ENCODE data around the gene GDNF.

Gene GDNF

DNA sequence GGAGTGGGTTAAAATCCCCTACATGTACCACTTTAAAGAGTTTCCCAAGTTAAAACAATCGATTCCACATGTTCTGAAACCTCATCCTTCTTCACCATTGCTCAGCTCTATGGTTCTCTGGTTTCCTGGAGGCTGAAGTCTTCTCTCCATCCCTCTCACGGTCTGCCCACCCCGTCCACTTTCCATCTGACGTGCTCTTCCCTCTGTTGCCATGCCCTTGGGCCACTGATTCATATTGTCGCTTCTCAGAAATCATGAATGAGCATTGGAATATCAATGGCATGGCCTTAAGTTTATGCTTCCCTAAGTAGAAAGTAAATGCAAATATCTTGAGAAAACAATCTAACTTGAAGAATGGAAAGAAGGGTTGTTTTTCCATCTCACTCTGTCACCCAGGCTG is 30.9 kb downstream of the GDNF start:
- H3K4me3 ChIP-seq (ENCODE audit: low read length), result no peak overlapping the region
- TF ChIP-seq, protein P1, sequence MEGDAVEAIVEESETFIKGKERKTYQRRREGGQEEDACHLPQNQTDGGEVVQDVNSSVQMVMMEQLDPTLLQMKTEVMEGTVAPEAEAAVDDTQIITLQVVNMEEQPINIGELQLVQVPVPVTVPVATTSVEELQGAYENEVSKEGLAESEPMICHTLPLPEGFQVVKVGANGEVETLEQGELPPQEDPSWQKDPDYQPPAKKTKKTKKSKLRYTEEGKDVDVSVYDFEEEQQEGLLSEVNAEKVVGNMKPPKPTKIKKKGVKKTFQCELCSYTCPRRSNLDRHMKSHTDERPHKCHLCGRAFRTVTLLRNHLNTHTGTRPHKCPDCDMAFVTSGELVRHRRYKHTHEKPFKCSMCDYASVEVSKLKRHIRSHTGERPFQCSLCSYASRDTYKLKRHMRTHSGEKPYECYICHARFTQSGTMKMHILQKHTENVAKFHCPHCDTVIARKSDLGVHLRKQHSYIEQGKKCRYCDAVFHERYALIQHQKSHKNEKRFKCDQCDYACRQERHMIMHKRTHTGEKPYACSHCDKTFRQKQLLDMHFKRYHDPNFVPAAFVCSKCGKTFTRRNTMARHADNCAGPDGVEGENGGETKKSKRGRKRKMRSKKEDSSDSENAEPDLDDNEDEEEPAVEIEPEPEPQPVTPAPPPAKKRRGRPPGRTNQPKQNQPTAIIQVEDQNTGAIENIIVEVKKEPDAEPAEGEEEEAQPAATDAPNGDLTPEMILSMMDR (conservative IDR thresholded peaks at IDR 0.05; ENCODE audit: low read depth, low read length), result no peak
- no peak for DNase-seq (ENCODE audit: low read depth)

- no peak for DNase-seq (ENCODE audit: low read depth)
- TF ChIP-seq, protein P1 (conservative IDR thresholded peaks at IDR 0.05; ENCODE audit: low read depth, low read length), result no peak
- H3K4me3 ChIP-seq (ENCODE audit: low read length), result no peak overlapping the region
Measured at GRCh38 chr5:37807621-37808301, 32.1 kb downstream of the GDNF start.

- H3K4me3 ChIP-seq (ENCODE audit: low read length), result no peak overlapping the region
- TF ChIP-seq, protein P1 (conservative IDR thresholded peaks at IDR 0.05; ENCODE audit: low read depth, low read length), result no peak
- no peak for DNase-seq (ENCODE audit: low read depth)
Measured at GRCh38 chr5:37807015-37807414, 32.8 kb downstream of the GDNF start.

- DNase-seq (ENCODE audit: low read depth), result no peak
- TF ChIP-seq, protein P1 (conservative IDR thresholded peaks at IDR 0.05; ENCODE audit: low read depth, low read length), result no peak
- no peak overlapping the region for H3K4me3 ChIP-seq (ENCODE audit: low read length)
Measured at GRCh38 chr5:37806476-37806875, 33.4 kb downstream of the GDNF start.

DNA sequence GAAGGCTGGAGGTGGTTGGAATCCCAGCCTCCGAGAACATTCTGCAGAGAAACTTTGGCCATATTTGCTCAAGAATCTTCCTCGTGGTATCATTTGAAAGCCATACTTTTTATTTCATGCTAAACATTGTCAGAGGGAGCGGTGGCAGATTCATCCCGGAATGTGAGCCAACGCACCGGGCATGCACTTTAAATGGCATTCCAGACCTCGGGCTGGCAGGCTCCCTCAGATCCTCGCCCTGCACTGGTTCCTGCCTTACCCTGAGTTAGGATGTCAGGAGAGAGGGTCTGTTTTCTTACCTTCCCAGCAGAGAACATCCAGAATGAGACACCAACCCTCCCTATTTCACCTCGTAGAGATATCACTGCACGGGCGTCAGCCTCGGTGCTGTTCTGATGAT is 33.8 kb downstream of the GDNF start:
- TF ChIP-seq, protein P1 (conservative IDR thresholded peaks at IDR 0.05; ENCODE audit: low read depth, low read length), result no peak
- H3K4me3 ChIP-seq (ENCODE audit: low read length), result no peak overlapping the region
- DNase-seq (ENCODE audit: low read depth), result no peak

GRCh38 chr5:37804401-37804800 is 35.4 kb downstream of the GDNF start:
- TF ChIP-seq, protein P1 (conservative IDR thresholded peaks at IDR 0.05; ENCODE audit: low read depth, low read length), result no peak
- H3K4me3 ChIP-seq (ENCODE audit: low read length), result no peak overlapping the region
- DNase-seq (ENCODE audit: low read depth), result no peak

- no peak overlapping the region for H3K4me3 ChIP-seq (ENCODE audit: low read length)
- TF ChIP-seq, protein P1 (conservative IDR thresholded peaks at IDR 0.05; ENCODE audit: low read depth, low read length), result no peak
- DNase-seq (ENCODE audit: low read depth), result no peak
Measured at GRCh38 chr5:37803487-37803886, 36.4 kb downstream of the GDNF start.

Measured in retinal pigment epithelial cell (primary cell).